ENCODE results near the gene ECHDC3. TPM values are rescaled to one million over a fixed set of nuclear protein-coding genes. Genes with fewer than 3 reads are reported as not detected.

ECHDC3 gene
- total RNA-seq, 1 donor from 2014 or later, result 12.5 TPM

- CTCF ChIA-PET, result interaction anchor here (1.2 to 6.5 kb wide), 2 partner anchors 80 to 244 kb away, joined by 3 to 76 read pairs; no protein-coding TSS in a partner anchor
- no peak for TF ChIP-seq CTCF (IDR thresholded peaks at IDR 0.05)
- no peak for ATAC-seq (ENCODE audit: low read depth)
- Mint-ChIP-seq H3K27ac (no peak overlapping the region), H3K4me1 (peaks cover 4% of the 10 kb centered on the region), H3K4me3 (no peak overlapping the region), H3K27me3 (no peaks in the 10 kb centered on the region), H3K36me3 (ENCODE audit: low read depth) (peaks cover 17% of the 10 kb centered on the region), H3K9me3 (no peaks in the 10 kb centered on the region)
- no peak for DNase-seq
- intact Hi-C loops (cut with micrococcal nuclease), result no loop called here
- POLR2A ChIA-PET, result interaction anchor here (0.6 kb wide), 1 partner anchor 150 kb away, joined by 4 read pairs; no protein-coding TSS in a partner anchor
These were observed 18.0 kb downstream of the ECHDC3 start for GRCh38 chr10:11760151-11760550.

- DNase-seq, result no peak
- ATAC-seq (ENCODE audit: low read depth), result no peak
- intact Hi-C loops (cut with micrococcal nuclease), result no loop called here
- Mint-ChIP-seq H3K9me3 (no peaks in the 10 kb centered on the region), H3K4me1 (peaks cover 4% of the 10 kb centered on the region), H3K27me3 (no peaks in the 10 kb centered on the region), H3K4me3 (no peak overlapping the region), H3K36me3 (ENCODE audit: low read depth) (peaks cover 13% of the 10 kb centered on the region), H3K27ac (no peak overlapping the region)
- ChIA-PET CTCF (interaction anchor here (6.5 kb wide), 1 partner anchor 245 kb away, joined by 76 read pairs; no protein-coding TSS in a partner anchor), POLR2A (interaction anchor here (0.6 kb wide), 1 partner anchor 151 kb away, joined by 4 read pairs; no protein-coding TSS in a partner anchor)
- no peak for TF ChIP-seq CTCF (IDR thresholded peaks at IDR 0.05)
These were observed 18.7 kb downstream of the ECHDC3 start for GRCh38 chr10:11760861-11761260.

- intact Hi-C loops (cut with micrococcal nuclease), result no loop called here
- ChIA-PET CTCF (interaction anchor here (6.5 kb wide), 1 partner anchor 246 kb away, joined by 76 read pairs; no protein-coding TSS in a partner anchor), POLR2A (interaction anchor here (0.6 kb wide), 1 partner anchor 598 kb away, joined by 3 read pairs; no protein-coding TSS in a partner anchor)
- peaks cover 8% of the 10 kb centered on the region for H3K36me3 Mint-ChIP-seq (ENCODE audit: low read depth)
- no peak for ATAC-seq (ENCODE audit: low read depth)
- DNase-seq, result no peak
- H3K27ac Mint-ChIP-seq, result no peak overlapping the region
- H3K4me1 Mint-ChIP-seq, result peaks cover 4% of the 10 kb centered on the region
- TF ChIP-seq CTCF (IDR thresholded peaks at IDR 0.05), result no peak
- H3K9me3 Mint-ChIP-seq, result no peaks in the 10 kb centered on the region
- H3K4me3 Mint-ChIP-seq, result no peak overlapping the region
- H3K27me3 Mint-ChIP-seq, result no peaks in the 10 kb centered on the region
These were observed 19.2 kb downstream of the ECHDC3 start for GRCh38 chr10:11761431-11761830.

GRCh38 chr10:11762706-11763500 lies 20.7 kb downstream of the ECHDC3 start:
- TF ChIP-seq CTCF (IDR thresholded peaks at IDR 0.05), result no peak
- H3K4me1 Mint-ChIP-seq, result peaks cover 1% of the 10 kb centered on the region
- DNase-seq, result no peak
- H3K36me3 Mint-ChIP-seq (ENCODE audit: low read depth), result peaks cover 8% of the 10 kb centered on the region
- ChIA-PET CTCF (no interaction called here), POLR2A (no interaction called here)
- no peak for ATAC-seq (ENCODE audit: low read depth)
- H3K4me3 Mint-ChIP-seq, result no peak overlapping the region
- no peaks in the 10 kb centered on the region for H3K27me3 Mint-ChIP-seq
- intact Hi-C loops (cut with micrococcal nuclease), result no loop called here
- H3K9me3 Mint-ChIP-seq, result no peaks in the 10 kb centered on the region
- H3K27ac Mint-ChIP-seq, result no peak overlapping the region

GRCh38 chr10:11763501-11763861 lies 21.3 kb downstream of the ECHDC3 start:
- Mint-ChIP-seq H3K9me3 (no peaks in the 10 kb centered on the region), H3K4me3 (no peak overlapping the region), H3K4me1 (no peaks in the 10 kb centered on the region), H3K27ac (no peak overlapping the region), H3K36me3 (ENCODE audit: low read depth) (peaks cover 8% of the 10 kb centered on the region), H3K27me3 (no peaks in the 10 kb centered on the region)
- ATAC-seq (ENCODE audit: low read depth) (no peak), DNase-seq (no peak)
- TF ChIP-seq CTCF (IDR thresholded peaks at IDR 0.05), result no peak
- CTCF ChIA-PET, result no interaction called here
- POLR2A ChIA-PET, result no interaction called here
- intact Hi-C loops (cut with micrococcal nuclease), result no loop called here
